Measurements from ENCODE around the gene KCNQ2. TPM values are rescaled to one million over a fixed set of nuclear protein-coding genes. Genes with fewer than 3 reads are reported as not detected.

The KCNQ2 gene
- total RNA-seq, 1 experiment from 2014 or later = 86.5 TPM

GRCh38 chr20:63449796-63450730 is 22.4 kb downstream of the KCNQ2 start:
- Histone ChIP-seq H3K36me3 (ENCODE audit: control insufficient read depth in 1 of 2, insufficient read depth in 2 of 2, low read length in 2 of 2) (no peaks in the 10 kb centered on the region), H3K9me2 (ENCODE audit: insufficient read depth) (no peaks in the 10 kb centered on the region), H4K20me1 (ENCODE audit: insufficient read depth) (no peaks in the 10 kb centered on the region), H2AFZ (ENCODE audit: low read depth, low read length, poor library complexity, severe bottlenecking) (no peak overlapping the region), H3K4me2 (ENCODE audit: low read length) (no peak overlapping the region), H3K27me3 (ENCODE audit: insufficient read depth, low read length) (no peaks in the 10 kb centered on the region), H3K9me3 (ENCODE audit: control insufficient read depth in 1 of 2, insufficient read depth in 1 of 2, low read depth in 1 of 2, low read length in 2 of 2) (no peaks in the 10 kb centered on the region), H3K4me3 (replicated peaks in 1 of 2; ENCODE audit: low read depth in 1 of 2, low read length in 2 of 2) (no peak overlapping the region), H3K79me2 (ENCODE audit: insufficient read depth, low read length) (peaks cover 32% of the 10 kb centered on the region; the same call in 1 of the 2 replicates), H3K9ac (ENCODE audit: low read length) (no peak overlapping the region), H3K4me1 (ENCODE audit: control insufficient read depth in 1 of 2, insufficient read depth in 2 of 2, low read length in 2 of 2) (no peaks in the 10 kb centered on the region), H3K27ac (ENCODE audit: low read depth, low read length) (no peak overlapping the region)
- ChIA-PET RAD21 (ENCODE audit: low non-redundant PET in 1 of 2, low total read pairs in 2 of 2, uncharacterized antibody in 2 of 2, unreplicated experiment in 2 of 2) (no interaction called here), CTCF (no interaction called here), POLR2A (no interaction called here)
- no TSS peak for BruUV-seq (replicated peaks)
- TF ChIP-seq SP1 (IDR thresholded peaks at IDR 0.05; ENCODE audit: low read depth) (no peak), ATF3 (IDR thresholded peaks at IDR 0.05) (no peak), EZH2phosphoT487 (IDR thresholded peaks at IDR 0.05; ENCODE audit: borderline replicate concordance) (no peak), EZH2 (IDR thresholded peaks at IDR 0.05) (no peak), CBX3 (IDR thresholded peaks at IDR 0.05; ENCODE audit: low read depth) (no peak), SRF (IDR thresholded peaks at IDR 0.05; ENCODE audit: low read depth) (no peak), FOSL1 (IDR thresholded peaks at IDR 0.05; ENCODE audit: low read depth) (no peak), ZFX (IDR thresholded peaks at IDR 0.05) (no peak)
- DNase-seq (ENCODE audit: low read depth, low spot score) (no peak), ATAC-seq (no peak)
- intact Hi-C loops (cut with micrococcal nuclease) = no loop called here

GRCh38 chr20:63449025-63449424 is 23.4 kb downstream of the KCNQ2 start:
- DNase-seq (ENCODE audit: low read depth, low spot score) = no peak
- POLR2A ChIA-PET = no interaction called here
- TF ChIP-seq SIN3A (IDR thresholded peaks at IDR 0.05; ENCODE audit: low read depth) (no peak), POLR2AphosphoS5 (IDR thresholded peaks at IDR 0.05; ENCODE audit: low read depth, low read length) (no peak)

More at GRCh38 chr20:63449025-63449424, 23.4 kb downstream of the KCNQ2 start:
- no peak overlapping the region for H3K9ac ChIP-seq (ENCODE audit: low read length)
- no peak overlapping the region for H3K4me2 ChIP-seq (ENCODE audit: low read length)
- H3K4me3 ChIP-seq (replicated peaks in 1 of 2; ENCODE audit: low read depth in 1 of 2, low read length in 2 of 2) = no peak overlapping the region
- no peaks in the 10 kb centered on the region for H3K27me3 ChIP-seq (ENCODE audit: insufficient read depth, low read length)
- no peaks in the 10 kb centered on the region for H3K9me2 ChIP-seq (ENCODE audit: insufficient read depth)
- no peaks in the 10 kb centered on the region for H4K20me1 ChIP-seq (ENCODE audit: insufficient read depth)
- no TSS peak for BruUV-seq (replicated peaks)
- H3K27ac ChIP-seq (ENCODE audit: low read depth, low read length) = no peak overlapping the region
- H2AFZ ChIP-seq (ENCODE audit: low read depth, low read length, poor library complexity, severe bottlenecking) = no peak overlapping the region
- no peaks in the 10 kb centered on the region for H3K9me3 ChIP-seq (ENCODE audit: control insufficient read depth in 1 of 2, insufficient read depth in 1 of 2, low read depth in 1 of 2, low read length in 2 of 2)
- H3K79me2 ChIP-seq (ENCODE audit: insufficient read depth, low read length) = peaks cover 31% of the 10 kb centered on the region; the same call in 1 of the 2 replicates
- no peaks in the 10 kb centered on the region for H3K36me3 ChIP-seq (ENCODE audit: control insufficient read depth in 1 of 2, insufficient read depth in 2 of 2, low read length in 2 of 2)
- ChIA-PET RAD21 (ENCODE audit: low non-redundant PET in 1 of 2, low total read pairs in 2 of 2, uncharacterized antibody in 2 of 2, unreplicated experiment in 2 of 2) (no interaction called here), CTCF (no interaction called here)
- ATAC-seq = no peak
- intact Hi-C loops (cut with micrococcal nuclease) = no loop called here
- no peaks in the 10 kb centered on the region for H3K4me1 ChIP-seq (ENCODE audit: control insufficient read depth in 1 of 2, insufficient read depth in 2 of 2, low read length in 2 of 2)

All from HCT116 (cell line).